GM23248 (cell line): ENCODE results near the gene DUSP1.

Experiments used
- EZH2 ChIP-seq: fragments of 200-600 bp; sonication (generic); IDR thresholded peaks from 2 replicates; pipeline ENCODE4 v1.6.1; 2018; ENCODE audit warnings: antibody characterized with exemption, mild to moderate bottlenecking; ENCODE audit not compliant: insufficient read depth, poor library complexity, severe bottlenecking
- EZH2phosphoT487 ChIP-seq: fragments of 200-600 bp; sonication (generic); IDR thresholded peaks from 2 replicates; pipeline ENCODE4 v1.6.1; 2018; ENCODE audit warnings: antibody characterized with exemption, moderate library complexity, mild to moderate bottlenecking, low read depth; ENCODE audit not compliant: insufficient read depth

DNA sequence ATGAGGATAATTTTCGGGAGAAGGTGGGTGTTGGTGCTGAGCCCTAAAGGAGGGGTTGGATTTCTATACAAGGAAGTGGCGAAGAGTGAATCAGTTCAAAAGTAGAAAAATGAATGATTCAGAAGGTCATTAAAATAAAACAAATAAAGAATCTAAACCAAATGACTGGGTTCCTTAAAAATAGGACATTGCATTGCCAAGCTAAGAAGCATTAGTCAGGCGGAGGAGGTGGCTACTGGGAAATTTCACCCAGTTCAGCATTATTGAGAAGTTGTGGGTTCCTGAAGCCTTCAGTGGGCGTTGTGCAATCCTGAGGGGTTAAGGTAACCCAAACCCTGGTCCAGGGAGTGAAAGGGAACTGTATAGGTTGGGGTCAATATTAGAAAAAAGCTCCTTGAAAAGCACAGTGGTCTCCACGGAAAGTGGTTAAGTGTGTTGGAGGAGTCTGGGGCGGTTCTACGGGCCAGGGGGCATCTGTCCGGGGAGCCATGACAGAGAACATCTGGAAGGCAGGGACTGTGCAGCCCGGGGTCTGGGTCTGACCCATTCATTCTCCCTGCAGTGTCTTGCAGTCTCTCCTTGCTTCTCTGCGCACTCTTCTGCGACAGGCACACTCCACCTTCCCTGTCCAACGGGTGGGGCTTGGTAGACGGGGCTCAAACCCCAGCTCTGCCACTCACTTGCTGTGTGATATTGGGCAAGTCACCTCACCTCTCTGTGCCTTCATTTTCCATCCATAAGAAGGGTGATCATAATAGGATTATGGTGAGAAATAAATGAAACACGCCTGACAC, 27.6 kb upstream of the DUSP1 start:
- no peak for TF ChIP-seq EZH2
- no peak for TF ChIP-seq EZH2phosphoT487
